ENCODE results near the gene ITPR3. TPM values are rescaled to one million over a fixed set of nuclear protein-coding genes. Genes with fewer than 3 reads are reported as not detected.

The ITPR3 gene
- total RNA-seq, 1 donor from 2014 or later = 0.34 TPM

DNA sequence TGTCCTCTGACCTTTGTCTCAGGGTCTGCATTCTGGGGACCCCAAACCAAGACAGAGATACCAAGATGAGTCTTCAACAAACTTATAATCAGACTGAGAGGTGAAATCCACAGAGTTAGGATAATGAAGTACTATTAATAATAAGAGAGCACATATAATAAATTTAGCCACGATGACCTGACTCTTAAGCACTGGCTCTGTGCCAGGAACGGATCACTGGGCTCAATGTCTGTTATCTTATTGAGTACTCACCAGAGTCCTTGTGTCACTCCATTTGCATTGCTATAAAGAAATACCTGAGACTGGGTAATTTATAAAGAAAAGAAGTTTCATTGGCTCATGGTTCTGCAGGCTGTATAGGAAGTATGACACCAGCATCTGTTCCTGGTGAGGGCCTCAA lies 18.9 kb upstream of the ITPR3 start:
- H3K36me3 Mint-ChIP-seq (ENCODE audit: unreplicated experiment) = peaks cover 7% of the 10 kb centered on the region
- no peaks in the 10 kb centered on the region for H3K4me1 Mint-ChIP-seq (ENCODE audit: low read depth, unreplicated experiment)
- H3K9me3 Mint-ChIP-seq (ENCODE audit: unreplicated experiment) = peaks cover 5% of the 10 kb centered on the region
- H3K4me3 Mint-ChIP-seq (ENCODE audit: unreplicated experiment) = no peak overlapping the region
- no peak overlapping the region for H3K27ac Mint-ChIP-seq (ENCODE audit: unreplicated experiment)
- no peak for TF ChIP-seq CTCF (IDR thresholded peaks at IDR 0.05; ENCODE audit: partially characterized antibody, unreplicated experiment)
- H3K27me3 Mint-ChIP-seq (ENCODE audit: unreplicated experiment) = peaks cover 5% of the 10 kb centered on the region
- no peak for DNase-seq

DNA sequence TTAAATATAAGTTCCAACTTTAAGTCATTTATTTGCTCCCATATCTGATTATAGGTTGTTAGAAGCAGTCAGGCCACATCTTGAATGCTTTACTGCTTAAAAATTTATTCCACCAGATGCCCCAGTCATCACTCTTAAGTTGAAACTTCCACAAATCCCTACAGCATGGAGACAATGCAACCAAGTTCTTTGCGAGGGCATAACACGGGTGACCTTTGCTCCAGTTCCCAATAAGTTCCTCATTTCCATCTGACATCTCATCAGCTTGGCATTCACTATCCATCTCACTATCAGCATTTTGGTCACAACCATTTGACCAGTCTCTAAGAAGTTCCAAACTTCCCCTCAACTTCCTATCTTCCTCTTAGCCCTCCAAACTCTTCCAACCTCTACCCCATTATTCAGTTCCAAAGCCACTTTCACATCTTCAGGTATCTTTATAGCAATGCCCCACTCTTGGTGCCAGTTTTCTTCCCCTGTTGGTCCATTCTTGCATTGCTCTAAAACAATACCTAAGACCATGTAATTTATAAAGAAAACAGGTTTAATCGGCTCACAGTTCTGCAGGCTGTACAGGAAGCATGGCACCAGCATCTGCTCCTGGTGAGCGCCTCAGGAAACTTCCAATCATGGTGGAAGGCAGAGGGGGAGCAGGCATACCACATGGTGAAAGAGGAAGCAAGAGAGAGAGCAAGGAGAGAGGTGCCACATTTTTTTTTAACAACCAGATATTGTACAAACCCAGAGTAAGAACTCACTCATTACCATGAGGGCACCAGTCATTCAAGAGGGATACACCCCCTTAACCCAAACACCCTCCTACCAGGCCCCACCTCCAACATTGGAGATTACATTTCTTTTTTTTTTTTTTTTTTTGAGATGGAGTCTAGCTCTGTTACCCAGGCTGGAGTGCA lies 15.9 kb upstream of the ITPR3 start:
- Mint-ChIP-seq H3K4me1 (ENCODE audit: low read depth, unreplicated experiment) (peaks cover 8% of the 10 kb centered on the region), H3K27ac (ENCODE audit: unreplicated experiment) (no peak overlapping the region), H3K9me3 (ENCODE audit: unreplicated experiment) (peaks cover 5% of the 10 kb centered on the region), H3K4me3 (ENCODE audit: unreplicated experiment) (no peak overlapping the region), H3K27me3 (ENCODE audit: unreplicated experiment) (peaks cover 9% of the 10 kb centered on the region), H3K36me3 (ENCODE audit: unreplicated experiment) (peaks cover 7% of the 10 kb centered on the region)
- TF ChIP-seq CTCF (IDR thresholded peaks at IDR 0.05; ENCODE audit: partially characterized antibody, unreplicated experiment) = no peak
- no peak for DNase-seq

DNA sequence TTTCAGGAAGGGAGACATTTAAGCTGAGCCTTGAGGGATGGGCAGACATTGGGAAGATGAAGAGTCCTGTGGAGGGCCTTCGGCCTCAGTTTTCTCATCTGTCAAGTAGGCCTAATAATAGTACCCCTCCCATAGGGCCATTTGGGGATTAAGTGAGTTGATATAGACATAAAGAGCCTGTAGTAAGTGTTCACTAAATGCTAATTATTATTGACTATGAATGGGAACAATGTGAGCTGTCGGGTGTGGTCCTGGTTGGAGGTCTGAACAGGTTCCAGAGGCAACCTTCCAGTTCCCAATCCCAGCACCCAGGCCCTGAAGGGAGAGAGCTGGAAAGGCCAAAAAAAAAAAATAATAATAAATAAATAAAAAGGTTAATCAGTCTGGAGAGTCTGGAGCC lies 14.5 kb upstream of the ITPR3 start:
- Mint-ChIP-seq H3K27ac (ENCODE audit: unreplicated experiment) (no peak overlapping the region), H3K4me1 (ENCODE audit: low read depth, unreplicated experiment) (peaks cover 11% of the 10 kb centered on the region), H3K9me3 (ENCODE audit: unreplicated experiment) (peaks cover 5% of the 10 kb centered on the region), H3K36me3 (ENCODE audit: unreplicated experiment) (peaks cover 7% of the 10 kb centered on the region), H3K27me3 (ENCODE audit: unreplicated experiment) (peaks cover 9% of the 10 kb centered on the region), H3K4me3 (ENCODE audit: unreplicated experiment) (no peak overlapping the region)
- no peak for TF ChIP-seq CTCF (IDR thresholded peaks at IDR 0.05; ENCODE audit: partially characterized antibody, unreplicated experiment)
- DNase-seq = no peak

DNA sequence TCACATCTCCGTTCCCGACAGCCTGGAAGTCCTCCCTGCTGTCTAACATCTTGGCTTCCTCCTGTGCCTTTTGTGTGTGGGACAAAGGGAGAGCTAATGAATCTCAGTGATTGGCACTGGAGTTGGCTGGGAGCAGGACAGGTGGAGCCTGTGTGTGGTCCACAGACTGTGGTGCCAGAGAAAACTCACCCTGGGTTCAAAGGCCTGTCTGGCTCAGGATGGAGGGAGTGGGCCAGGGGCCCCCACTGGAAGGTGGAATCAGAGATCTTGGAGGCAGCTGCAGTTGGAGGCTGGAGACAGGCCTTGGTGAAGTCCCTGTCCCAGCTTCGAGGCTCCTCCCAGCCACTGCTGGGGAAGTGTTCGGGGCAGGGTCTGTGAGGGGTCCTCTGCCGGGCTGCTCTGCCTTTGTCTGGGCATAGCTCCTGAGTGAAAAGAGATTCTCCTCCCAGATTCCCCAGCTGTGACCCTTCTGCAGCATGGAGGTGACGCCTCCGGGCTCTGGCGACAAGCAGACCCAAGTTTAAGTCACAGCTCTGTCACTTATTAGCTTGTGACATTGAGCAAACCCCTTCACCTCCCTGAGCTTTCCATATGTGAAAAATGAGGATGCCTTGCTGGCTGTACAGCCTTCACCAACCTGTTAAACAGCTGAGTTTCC lies 13.9 kb upstream of the ITPR3 start:
- Mint-ChIP-seq H3K4me3 (ENCODE audit: unreplicated experiment) (no peak overlapping the region), H3K36me3 (ENCODE audit: unreplicated experiment) (peaks cover 7% of the 10 kb centered on the region), H3K4me1 (ENCODE audit: low read depth, unreplicated experiment) (peaks cover 12% of the 10 kb centered on the region), H3K27ac (ENCODE audit: unreplicated experiment) (no peak overlapping the region), H3K27me3 (ENCODE audit: unreplicated experiment) (peaks cover 7% of the 10 kb centered on the region), H3K9me3 (ENCODE audit: unreplicated experiment) (peaks cover 5% of the 10 kb centered on the region)
- no peak for TF ChIP-seq CTCF (IDR thresholded peaks at IDR 0.05; ENCODE audit: partially characterized antibody, unreplicated experiment)
- no peak for DNase-seq

DNA sequence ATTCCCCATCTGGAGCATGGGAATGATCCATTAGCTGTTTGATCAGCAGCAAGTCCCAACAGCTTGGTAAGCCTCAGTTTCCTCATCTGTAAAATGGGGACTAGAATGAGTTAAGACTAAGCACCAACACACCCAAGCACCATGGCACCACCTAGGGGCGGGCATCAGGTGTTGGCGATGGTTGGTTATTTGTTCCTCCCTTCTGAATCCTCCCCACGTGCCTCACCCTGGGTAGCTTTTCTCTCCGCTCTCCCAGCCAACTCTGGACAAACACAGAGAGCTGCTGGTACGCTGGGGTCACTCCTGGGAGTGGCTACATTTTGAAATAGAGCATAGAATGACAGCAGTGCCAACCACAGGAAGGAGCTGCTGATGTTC lies 13.3 kb upstream of the ITPR3 start:
- DNase-seq = no peak
- TF ChIP-seq CTCF (IDR thresholded peaks at IDR 0.05; ENCODE audit: partially characterized antibody, unreplicated experiment) = no peak
- peaks cover 7% of the 10 kb centered on the region for H3K36me3 Mint-ChIP-seq (ENCODE audit: unreplicated experiment)
- peaks cover 12% of the 10 kb centered on the region for H3K4me1 Mint-ChIP-seq (ENCODE audit: low read depth, unreplicated experiment)
- H3K27me3 Mint-ChIP-seq (ENCODE audit: unreplicated experiment) = peaks cover 7% of the 10 kb centered on the region
- H3K4me3 Mint-ChIP-seq (ENCODE audit: unreplicated experiment) = no peak overlapping the region
- peaks cover 5% of the 10 kb centered on the region for H3K9me3 Mint-ChIP-seq (ENCODE audit: unreplicated experiment)
- no peak overlapping the region for H3K27ac Mint-ChIP-seq (ENCODE audit: unreplicated experiment)

Measured in glutamatergic neuron (in vitro differentiated cells).